DOHH2 (cell line): ENCODE measurements around the gene CCN6.
"Not testable (repeated sequence)": the region's sequence is repeated elsewhere in the genome, so short reads cannot be mapped to it uniquely, and the experiment has no call there.

Experiments
- CTCF ChIP-seq: fragments of 200-600 bp; sonication (generic); IDR thresholded peaks from one replicate; pipeline ENCODE4 v1.5.1; 2014; ENCODE audit warnings: antibody characterized with exemption, mild to moderate bottlenecking, low read depth, low read length; ENCODE audit not compliant: poor library complexity, severe bottlenecking
- EZH2phosphoT487 ChIP-seq: fragments of 200-600 bp; sonication (generic); IDR thresholded peaks from 2 replicates; pipeline ENCODE4 v1.6.1; 2017; ENCODE audit warnings: borderline replicate concordance, mild to moderate bottlenecking, antibody characterized with exemption, low read length, moderate library complexity, mixed read lengths

- TF ChIP-seq CTCF, EZH2phosphoT487: not testable (repeated sequence)
Observed at GRCh38 chr6:112106026-112106425, 52.1 kb downstream of the CCN6 start.
